ENCODE data around the gene PAX2.

DNA sequence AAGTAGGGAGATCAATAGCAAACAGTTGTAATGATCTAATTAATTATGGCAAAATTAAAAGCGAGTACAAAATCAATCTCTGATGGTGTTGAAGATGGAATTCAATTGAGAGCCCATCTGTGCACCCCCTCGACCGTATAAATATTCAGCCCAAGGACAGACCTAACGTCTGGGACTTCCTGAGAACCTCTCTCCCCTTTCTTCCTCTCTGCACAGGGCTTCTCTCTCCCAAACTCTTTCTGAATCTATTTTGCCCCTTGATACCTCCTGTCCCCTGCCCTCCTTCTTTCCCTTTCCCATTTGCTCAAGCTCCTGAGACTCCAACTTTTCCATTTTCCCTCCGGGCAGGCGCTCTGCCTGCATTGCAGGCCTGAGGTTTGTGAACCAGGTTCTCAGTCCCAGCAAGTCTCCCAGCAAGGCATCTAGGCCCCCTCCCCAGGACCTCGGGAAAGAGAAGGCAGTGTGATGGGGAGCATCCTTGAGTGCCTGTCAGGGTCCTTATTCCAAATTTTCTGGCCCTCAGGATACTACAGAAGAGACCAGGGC is 8.5 kb upstream of the PAX2 start:
- TF ChIP-seq POLR2AphosphoS5 (IDR thresholded peaks at IDR 0.05) (no peak), CTCF (IDR thresholded peaks at IDR 0.05) (no peak), EP300 (IDR thresholded peaks at IDR 0.05) (no peak)
